ENCODE results near the gene CHN1. TPM values are rescaled to one million over a fixed set of nuclear protein-coding genes. Genes with fewer than 3 reads are reported as not detected.

Gene CHN1
- total RNA-seq, 1 donor from 2014 or later, result 16.8 TPM

DNA sequence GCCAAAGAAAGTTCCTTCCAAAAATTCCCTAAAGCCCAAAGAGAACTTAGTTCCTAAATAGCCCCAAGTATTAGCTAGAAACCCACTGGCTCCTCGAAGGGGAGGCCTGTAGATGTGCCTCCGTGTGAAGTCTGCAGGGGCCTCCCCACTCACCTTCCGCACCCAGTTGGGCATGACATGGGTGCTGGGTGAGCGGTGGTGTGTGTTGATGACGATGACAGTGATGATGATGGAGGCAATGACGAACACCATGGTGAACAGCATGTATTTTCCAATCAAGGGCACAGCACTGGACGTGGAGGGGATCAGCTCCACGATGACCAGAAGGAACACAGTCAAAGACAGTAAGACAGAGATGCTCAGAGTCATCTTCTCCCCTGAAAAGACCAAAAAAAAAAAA lies 255.4 kb downstream of the CHN1 start:
- Histone ChIP-seq H3K4me3 (no peak overlapping the region), H3K27ac (no peak overlapping the region), H3K9me3 (no peaks in the 10 kb centered on the region), H3K27me3 (ENCODE audit: low read depth) (no peaks in the 10 kb centered on the region), H3K4me1 (no peaks in the 10 kb centered on the region), H3K36me3 (no peaks in the 10 kb centered on the region)
- TF ChIP-seq, protein P1, sequence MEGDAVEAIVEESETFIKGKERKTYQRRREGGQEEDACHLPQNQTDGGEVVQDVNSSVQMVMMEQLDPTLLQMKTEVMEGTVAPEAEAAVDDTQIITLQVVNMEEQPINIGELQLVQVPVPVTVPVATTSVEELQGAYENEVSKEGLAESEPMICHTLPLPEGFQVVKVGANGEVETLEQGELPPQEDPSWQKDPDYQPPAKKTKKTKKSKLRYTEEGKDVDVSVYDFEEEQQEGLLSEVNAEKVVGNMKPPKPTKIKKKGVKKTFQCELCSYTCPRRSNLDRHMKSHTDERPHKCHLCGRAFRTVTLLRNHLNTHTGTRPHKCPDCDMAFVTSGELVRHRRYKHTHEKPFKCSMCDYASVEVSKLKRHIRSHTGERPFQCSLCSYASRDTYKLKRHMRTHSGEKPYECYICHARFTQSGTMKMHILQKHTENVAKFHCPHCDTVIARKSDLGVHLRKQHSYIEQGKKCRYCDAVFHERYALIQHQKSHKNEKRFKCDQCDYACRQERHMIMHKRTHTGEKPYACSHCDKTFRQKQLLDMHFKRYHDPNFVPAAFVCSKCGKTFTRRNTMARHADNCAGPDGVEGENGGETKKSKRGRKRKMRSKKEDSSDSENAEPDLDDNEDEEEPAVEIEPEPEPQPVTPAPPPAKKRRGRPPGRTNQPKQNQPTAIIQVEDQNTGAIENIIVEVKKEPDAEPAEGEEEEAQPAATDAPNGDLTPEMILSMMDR (IDR thresholded peaks at IDR 0.05), result no peak
- intact Hi-C loops (cut with DNase I), result loop anchor here (10.0 kb wide), 1 partner anchor 235 kb away; no protein-coding TSS in a partner anchor
- ATAC-seq, result no peak
- no peak for DNase-seq

DNA sequence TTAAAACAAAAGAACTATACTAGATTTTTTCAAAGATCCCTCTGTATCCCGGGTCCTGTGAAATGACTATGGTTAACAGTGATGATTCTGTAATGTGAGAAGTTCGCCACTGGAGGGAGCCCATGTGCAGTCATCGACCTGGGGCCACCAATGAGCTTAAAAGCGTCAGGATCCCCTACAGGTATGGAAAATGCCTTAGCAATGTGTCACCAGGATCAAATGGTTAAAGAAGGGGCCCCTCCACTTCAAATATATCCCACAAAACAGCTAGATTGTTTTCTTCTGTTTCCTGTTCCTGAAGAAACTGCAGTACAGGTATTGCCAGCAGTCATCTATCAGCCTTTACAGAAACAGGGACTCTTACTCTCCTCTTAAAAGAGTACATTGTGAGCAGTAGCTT lies 256.2 kb downstream of the CHN1 start:
- intact Hi-C loops (cut with DNase I), result no loop called here
- ATAC-seq (peak; percentile 85 to 87), DNase-seq (no peak)
- H3K36me3 ChIP-seq, result no peaks in the 10 kb centered on the region
- no peaks in the 10 kb centered on the region for H3K9me3 ChIP-seq
- H3K4me1 ChIP-seq, result no peaks in the 10 kb centered on the region
- H3K27me3 ChIP-seq (ENCODE audit: low read depth), result no peaks in the 10 kb centered on the region
- H3K4me3 ChIP-seq, result no peak overlapping the region
- TF ChIP-seq, protein P1 (IDR thresholded peaks at IDR 0.05), result peak; percentile 70
- no peak overlapping the region for H3K27ac ChIP-seq

Other genes with a start within 250 kb of the CHN1 start
- not detected for gene CHRNA1, start 240.9 kb downstream of the CHN1 start, total RNA-seq
- gene ATF2, start 162.8 kb upstream of the CHN1 start, total RNA-seq, result 48.0 TPM
- gene ATP5MC3, start 176.3 kb upstream of the CHN1 start, total RNA-seq, result 133 TPM